GM19468 (cell line): Measurements from ENCODE around the gene CELF5.
"Not testable (repeated sequence)": the region's sequence is repeated elsewhere in the genome, so short reads cannot be mapped to it uniquely, and the experiment has no call there.

Experiments
- ATAC-seq: cut with Tn5 transposase; IDR thresholded peaks from one replicate; pipeline ENCODE4 v1.9.1; 2021; ENCODE audit warnings: mild to moderate bottlenecking, moderate library complexity, moderate number of reproducible peaks; ENCODE audit not compliant: unreplicated experiment; ENCODE audit errors: extremely low read depth

The CELF5 gene

GRCh38 chr19:3313199-3313575, 88.7 kb downstream of the CELF5 start:
- no peak for ATAC-seq

- no peak for ATAC-seq
These were observed 90.7 kb downstream of the CELF5 start for GRCh38 chr19:3314962-3315675.

GRCh38 chr19:3315676-3315973, 91.2 kb downstream of the CELF5 start:
- ATAC-seq = no peak

GRCh38 chr19:3316132-3316648, 91.7 kb downstream of the CELF5 start:
- no peak for ATAC-seq

- no peak for ATAC-seq
These were observed 92.3 kb downstream of the CELF5 start for GRCh38 chr19:3316659-3317207.

- no peak for ATAC-seq
These were observed 95.3 kb downstream of the CELF5 start for GRCh38 chr19:3319643-3320353.

- ATAC-seq = no peak
These were observed 95.9 kb downstream of the CELF5 start for GRCh38 chr19:3320354-3320670.

GRCh38 chr19:3320853-3321252, 96.4 kb downstream of the CELF5 start:
- ATAC-seq = no peak

- no peak for ATAC-seq
These were observed 97.2 kb downstream of the CELF5 start for GRCh38 chr19:3321696-3322095.

GRCh38 chr19:3322199-3322978, 97.9 kb downstream of the CELF5 start:
- ATAC-seq = no peak

GRCh38 chr19:3323026-3323425, 98.6 kb downstream of the CELF5 start:
- no peak for ATAC-seq

GRCh38 chr19:3323658-3324057, 99.2 kb downstream of the CELF5 start:
- no peak for ATAC-seq

GRCh38 chr19:3324405-3324856, 100.0 kb downstream of the CELF5 start:
- no peak for ATAC-seq

GRCh38 chr19:3325451-3325850, 101.0 kb downstream of the CELF5 start:
- no peak for ATAC-seq

- ATAC-seq = no peak
These were observed 104.3 kb downstream of the CELF5 start for GRCh38 chr19:3328743-3329142.

- ATAC-seq = no peak
These were observed 105.6 kb downstream of the CELF5 start for GRCh38 chr19:3330047-3330446.

GRCh38 chr19:3332232-3332631, 107.8 kb downstream of the CELF5 start:
- not testable (repeated sequence) for ATAC-seq

- no peak for ATAC-seq
These were observed 108.6 kb downstream of the CELF5 start for GRCh38 chr19:3333020-3333583.

GRCh38 chr19:3333662-3334061, 109.2 kb downstream of the CELF5 start:
- ATAC-seq = no peak

GRCh38 chr19:3334749-3335430, 110.4 kb downstream of the CELF5 start:
- ATAC-seq = not testable (repeated sequence)
